CD4-positive, alpha-beta T cell treated with Interleukin-2 at 100 ng/mL for 4 hours (primary cell): ENCODE data around the gene BIRC3.
"Not testable (repeated sequence)": the region's sequence is repeated elsewhere in the genome, so short reads cannot be mapped to it uniquely, and the experiment has no call there.

Experiments
- DNase-seq: peaks from one replicate; pipeline ENCODE4 v3.0.0-alpha.2; 2020; ENCODE audit warnings: low spot score

Gene BIRC3

GRCh38 chr11:102328748-102329147 lies 11.5 kb downstream of the BIRC3 start:
- no peak for DNase-seq

GRCh38 chr11:102330231-102330630 lies 12.9 kb downstream of the BIRC3 start:
- no peak for DNase-seq

- DNase-seq: no peak
Measured at GRCh38 chr11:102331341-102331740, 14.1 kb downstream of the BIRC3 start.

GRCh38 chr11:102332611-102332994 lies 15.3 kb downstream of the BIRC3 start:
- DNase-seq: no peak

- no peak for DNase-seq
Measured at GRCh38 chr11:102338479-102339010, 21.3 kb downstream of the BIRC3 start.

- not testable (repeated sequence) for DNase-seq
Measured at GRCh38 chr11:102341311-102341710, 24.0 kb downstream of the BIRC3 start.

GRCh38 chr11:102341844-102342318 lies 24.6 kb downstream of the BIRC3 start:
- peak; percentile 83 for DNase-seq

- DNase-seq: no peak
Measured at GRCh38 chr11:102343809-102344208, 26.5 kb downstream of the BIRC3 start.

- DNase-seq: no peak
Measured at GRCh38 chr11:102345904-102346303, 28.6 kb downstream of the BIRC3 start.

GRCh38 chr11:102346456-102346747 lies 29.1 kb downstream of the BIRC3 start:
- no peak for DNase-seq

- DNase-seq: peak; percentile 94
Measured at GRCh38 chr11:102346748-102347461, 29.6 kb downstream of the BIRC3 start, which contains the start of gene BIRC2. TSS of gene BIRC2 (plus strand) at chr11:102347214. CDS start at chr11:102349855, 2,641 bp downstream.

GRCh38 chr11:102347462-102348370 lies 30.4 kb downstream of the BIRC3 start:
- peak; percentile 41 for DNase-seq

GRCh38 chr11:102357116-102357515 lies 39.8 kb downstream of the BIRC3 start:
- no peak for DNase-seq

GRCh38 chr11:102359372-102359771 lies 42.1 kb downstream of the BIRC3 start:
- no peak for DNase-seq

- peak; percentile 40 for DNase-seq
Measured at GRCh38 chr11:102360681-102361080, 43.4 kb downstream of the BIRC3 start.

GRCh38 chr11:102361086-102362031 lies 44.1 kb downstream of the BIRC3 start:
- DNase-seq: peak; percentile 54

- DNase-seq: no peak
Measured at GRCh38 chr11:102364991-102365390, 47.7 kb downstream of the BIRC3 start.

- peak; percentile 34 for DNase-seq
Measured at GRCh38 chr11:102367364-102367763, 50.1 kb downstream of the BIRC3 start.

- no peak for DNase-seq
Measured at GRCh38 chr11:102368472-102368871, 51.2 kb downstream of the BIRC3 start.

GRCh38 chr11:102374633-102375424 lies 57.5 kb downstream of the BIRC3 start:
- not testable (repeated sequence) for DNase-seq
